GM19324 (cell line): ENCODE results near the gene COG5.

ENCODE experiments used
- ATAC-seq: cut with Tn5 transposase; IDR thresholded peaks from one replicate; pipeline ENCODE4 v1.9.1; 2021; ENCODE audit warnings: mild to moderate bottlenecking, moderate library complexity; ENCODE audit not compliant: unreplicated experiment, low FRiP score

COG5 gene

DNA sequence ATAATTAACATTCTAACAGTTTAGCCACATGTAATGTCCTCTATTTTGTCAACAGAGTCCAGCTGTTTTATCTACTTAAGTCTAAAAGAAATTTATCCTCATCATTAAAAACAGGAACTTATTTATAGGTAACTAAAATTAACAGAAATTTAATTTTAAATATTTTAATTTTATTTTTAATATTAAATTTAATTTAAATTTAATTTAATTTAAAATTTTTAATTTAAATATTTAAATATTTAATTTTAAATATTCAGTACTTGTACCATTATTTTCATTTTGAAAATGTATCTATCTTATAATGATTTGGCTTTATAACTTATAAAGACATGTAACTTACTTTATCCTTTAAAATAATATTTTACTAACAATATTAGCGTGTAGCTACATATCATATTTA lies 94.9 kb downstream of the COG5 start:
- ATAC-seq = no peak

DNA sequence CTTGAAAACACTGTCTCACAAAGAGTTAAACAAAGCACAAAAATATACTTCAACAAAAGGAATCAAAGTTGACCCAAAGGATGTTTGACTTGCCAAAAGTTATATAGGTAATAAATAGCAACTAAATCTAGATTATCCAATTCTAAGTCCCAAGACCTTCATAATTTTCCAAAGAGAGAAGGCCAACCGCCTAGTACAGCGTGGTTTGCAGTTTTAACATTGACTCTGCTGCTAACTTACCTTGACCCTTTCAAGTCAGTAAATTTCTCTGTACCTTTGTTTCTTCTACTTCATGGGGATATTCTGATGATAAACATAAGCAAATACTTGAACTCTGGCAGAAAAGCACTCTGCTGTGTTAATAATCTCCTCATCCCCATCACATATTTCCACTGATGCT lies 95.7 kb downstream of the COG5 start:
- no peak for ATAC-seq

DNA sequence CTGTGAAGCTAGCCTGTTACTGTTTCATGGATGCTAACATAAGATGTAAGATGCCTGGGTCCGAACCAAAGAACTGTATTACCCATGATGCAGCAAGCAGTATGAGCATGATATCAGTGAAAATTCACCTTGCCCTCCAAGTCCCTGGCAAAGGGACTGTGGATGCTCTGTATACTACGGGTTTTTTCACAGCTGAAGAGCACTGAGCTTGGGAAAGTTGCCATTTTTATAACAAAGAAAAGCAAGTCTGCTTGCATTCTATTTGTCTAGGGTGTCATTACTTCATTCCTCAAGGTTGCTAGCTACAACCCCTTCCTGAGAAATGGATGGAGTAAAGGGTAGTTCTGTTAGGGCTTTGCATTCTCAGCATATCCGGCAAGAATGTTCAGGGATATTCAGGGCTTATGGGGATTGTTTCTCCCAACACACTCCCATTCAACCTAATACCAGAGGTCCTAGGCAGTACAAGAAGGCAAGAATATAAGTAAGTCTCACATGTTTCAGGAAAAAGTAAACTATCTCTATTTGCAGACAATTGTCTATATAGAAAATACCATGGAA lies 99.0 kb downstream of the COG5 start:
- no peak for ATAC-seq

DNA sequence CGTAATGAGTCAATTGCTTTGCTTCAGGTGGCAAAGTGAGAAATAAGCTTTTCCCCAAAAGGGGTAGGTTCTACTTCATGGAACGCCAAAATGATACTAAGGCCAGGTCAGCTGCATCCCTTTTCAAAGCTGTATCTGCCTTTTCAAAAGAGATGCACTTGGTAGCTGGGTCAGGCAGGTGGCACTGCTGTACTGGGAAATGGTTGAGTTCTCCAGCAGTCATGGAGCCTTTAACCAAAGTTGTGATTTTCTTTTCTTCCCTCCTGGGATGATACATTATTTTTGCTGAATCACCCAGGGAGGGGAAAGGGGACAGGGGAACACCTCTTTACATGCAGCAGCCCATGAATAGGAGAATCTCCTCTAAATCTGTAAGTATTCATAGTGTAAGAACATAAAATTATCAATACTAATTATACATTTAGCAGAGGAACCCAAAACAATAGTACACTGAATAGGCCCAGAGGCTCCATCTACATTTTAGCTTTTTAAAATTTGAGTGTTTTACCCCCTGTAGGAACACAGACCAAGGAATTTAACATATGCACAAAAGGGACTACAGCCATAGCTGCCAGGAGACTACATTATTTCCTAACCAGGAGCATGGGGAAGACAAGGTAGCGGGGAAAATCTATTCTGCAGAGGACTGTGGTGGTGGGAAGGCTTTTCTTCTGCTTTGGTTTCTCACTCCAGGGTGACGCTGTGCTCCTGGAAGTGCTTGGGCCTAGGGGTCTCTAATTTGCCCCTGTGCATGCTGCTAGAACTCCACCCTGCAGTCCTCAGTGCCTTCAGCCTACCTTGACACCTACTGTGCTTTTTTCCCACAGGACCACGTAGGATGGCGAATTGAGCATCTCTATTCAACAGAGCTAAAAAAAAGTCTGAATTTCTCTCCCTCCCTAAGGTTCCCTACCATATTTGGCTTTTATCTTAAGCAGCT lies 100.3 kb downstream of the COG5 start:
- peak; percentile 54 for ATAC-seq

DNA sequence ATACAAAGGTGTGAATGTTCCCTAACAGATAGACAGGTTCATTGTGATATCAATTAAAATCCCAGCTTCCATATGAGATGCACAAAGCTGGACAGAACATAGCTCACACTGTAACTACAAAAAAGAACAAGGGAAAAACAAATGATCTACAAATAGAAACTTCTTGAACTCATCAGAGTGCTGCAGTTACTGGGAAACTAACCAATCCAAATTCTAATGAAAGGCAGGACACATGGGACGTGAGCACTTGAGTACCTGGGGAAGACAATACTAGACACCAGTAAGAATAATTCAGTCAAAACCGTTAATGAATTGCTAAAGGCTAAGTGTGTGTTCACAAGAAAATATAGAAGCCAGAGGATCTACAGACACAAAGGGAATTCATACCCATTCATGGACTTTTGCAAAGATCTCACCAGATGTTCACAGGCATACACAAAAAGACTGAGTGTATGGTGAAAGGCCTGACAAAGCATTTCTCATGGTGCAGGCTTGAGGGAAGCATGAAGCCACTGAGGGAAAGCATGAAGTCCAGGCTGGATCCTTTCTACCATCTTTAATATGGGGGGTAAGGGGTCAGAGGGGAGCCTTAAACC lies 101.7 kb downstream of the COG5 start:
- no peak for ATAC-seq

DNA sequence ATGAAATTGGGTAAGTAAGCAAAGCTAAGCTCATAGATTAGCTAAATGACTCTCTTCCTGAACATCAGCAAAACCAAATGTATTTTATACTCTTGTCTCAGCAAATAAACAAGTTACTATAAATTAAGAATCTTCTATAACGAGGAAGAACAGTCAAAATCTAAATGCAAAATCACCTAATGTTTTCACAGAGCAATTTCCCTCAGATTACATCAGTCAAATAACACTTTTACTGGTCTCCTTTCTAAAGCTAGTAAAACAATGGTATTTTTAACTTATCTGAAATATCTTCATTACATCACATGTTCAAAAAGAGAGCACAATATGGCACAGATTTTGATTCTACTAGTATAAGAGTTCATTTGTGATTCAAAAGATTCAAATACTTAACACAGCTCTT lies 110.3 kb downstream of the COG5 start:
- no peak for ATAC-seq

DNA sequence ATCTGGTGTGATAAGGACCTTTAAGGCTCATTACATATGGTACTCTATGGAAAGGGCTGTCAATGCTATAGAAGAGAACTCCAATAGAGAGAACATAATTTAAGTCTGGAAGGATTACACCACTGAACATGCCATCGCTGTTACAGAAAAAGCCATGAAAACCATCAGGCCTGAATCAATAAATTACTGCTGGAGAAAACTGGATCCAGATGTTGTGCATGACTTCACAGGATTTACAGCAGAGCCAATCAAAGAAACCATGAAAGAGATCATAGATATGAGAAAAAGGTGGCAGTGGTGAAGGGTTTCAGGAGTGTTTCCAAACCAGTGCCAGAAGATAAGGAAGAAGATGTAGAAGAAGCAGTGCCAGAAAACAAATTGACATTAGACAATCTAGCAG lies 112.8 kb downstream of the COG5 start:
- ATAC-seq = no peak

DNA sequence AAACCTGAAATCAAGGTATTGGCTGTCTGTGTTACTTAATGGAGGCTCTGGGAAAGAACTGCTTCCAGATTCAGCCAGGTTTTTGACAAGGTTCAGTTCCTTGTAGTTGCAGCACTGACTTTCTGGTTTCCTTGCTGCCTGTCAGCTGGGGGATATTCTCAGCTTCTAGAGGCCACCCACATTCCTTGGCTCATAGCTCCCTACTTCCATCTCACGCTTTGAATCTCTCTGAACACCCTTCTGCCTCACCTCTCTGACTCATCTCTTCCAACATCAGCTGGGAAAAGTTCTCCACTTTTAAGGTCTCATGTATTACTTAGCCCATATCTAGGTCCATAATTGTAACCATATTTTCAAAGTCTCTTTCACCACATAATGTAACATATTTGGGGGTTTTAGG lies 116.7 kb downstream of the COG5 start:
- no peak for ATAC-seq

DNA sequence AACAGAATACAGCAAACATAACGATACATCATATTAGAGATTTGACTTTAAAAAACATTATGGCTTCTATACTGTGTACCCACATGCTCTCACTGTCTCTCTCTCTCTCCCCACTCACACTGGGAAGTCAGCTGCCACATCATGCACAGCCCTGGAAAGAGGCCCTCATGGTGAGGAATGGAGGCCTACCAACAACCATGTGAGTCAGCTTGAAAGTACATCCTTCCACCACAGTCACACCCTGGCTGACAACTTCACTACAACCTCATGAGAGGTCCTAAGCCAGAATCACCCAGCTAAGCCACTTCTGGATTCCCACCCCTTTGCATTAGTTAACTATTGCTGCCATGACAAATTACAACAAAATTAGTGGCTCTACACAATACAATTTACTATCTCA lies 117.2 kb downstream of the COG5 start:
- no peak for ATAC-seq

DNA sequence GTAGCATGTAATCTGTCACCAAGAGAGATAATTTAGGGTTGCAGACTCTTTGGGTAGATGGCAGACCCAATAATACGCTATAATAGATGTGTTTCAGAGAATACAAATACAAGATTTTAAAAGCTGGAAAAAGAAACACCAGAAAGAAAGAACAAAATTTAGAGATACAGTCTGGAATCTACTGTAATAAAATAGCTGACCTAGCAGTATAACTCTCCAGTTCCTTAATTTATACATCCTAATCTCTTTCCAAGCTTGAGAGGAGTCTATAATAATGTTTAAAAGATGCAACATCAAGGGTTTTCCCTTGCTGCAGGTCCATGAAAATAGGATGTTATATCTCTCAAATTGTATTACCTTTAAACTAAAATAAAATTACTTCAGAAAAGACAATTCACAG lies 121.0 kb downstream of the COG5 start:
- no peak for ATAC-seq

DNA sequence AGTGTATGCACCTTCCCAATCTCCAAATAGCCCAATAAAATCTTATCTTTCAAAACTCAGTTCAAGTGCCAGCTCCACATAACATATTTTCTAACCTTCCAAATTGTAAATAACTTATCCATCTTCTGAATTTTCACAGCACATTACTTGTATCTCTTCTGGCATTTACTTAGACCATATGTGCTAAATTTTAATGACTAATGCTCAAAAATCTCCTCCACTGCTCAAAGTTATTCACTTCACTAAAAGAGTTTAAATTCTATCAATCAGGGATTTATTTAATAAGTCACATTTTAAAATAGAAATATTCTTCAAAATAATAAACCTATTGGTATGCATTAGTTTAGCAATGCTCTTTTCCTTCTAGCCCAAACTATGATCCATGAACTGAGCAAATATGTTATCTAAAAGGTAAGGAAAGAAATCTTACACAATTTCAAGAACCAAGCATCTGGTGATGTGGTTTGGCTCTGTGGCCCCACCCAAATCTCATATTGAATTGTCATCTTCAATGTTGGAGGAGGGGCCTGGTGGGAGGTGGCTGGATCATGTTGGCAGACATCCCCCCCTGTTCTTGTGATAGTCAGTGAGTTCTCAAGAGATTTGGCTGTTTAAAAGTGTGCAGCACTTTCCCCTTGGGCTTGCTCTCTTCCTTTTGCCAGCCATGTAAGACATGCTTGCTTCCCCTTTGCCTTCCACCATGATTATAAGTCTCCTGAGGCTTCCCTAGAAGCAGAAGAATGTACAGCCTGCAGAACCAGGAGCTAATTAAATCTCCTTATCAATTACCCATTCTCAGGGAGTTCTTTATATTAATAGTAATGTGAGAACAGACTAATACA lies 121.9 kb downstream of the COG5 start:
- ATAC-seq = no peak

DNA sequence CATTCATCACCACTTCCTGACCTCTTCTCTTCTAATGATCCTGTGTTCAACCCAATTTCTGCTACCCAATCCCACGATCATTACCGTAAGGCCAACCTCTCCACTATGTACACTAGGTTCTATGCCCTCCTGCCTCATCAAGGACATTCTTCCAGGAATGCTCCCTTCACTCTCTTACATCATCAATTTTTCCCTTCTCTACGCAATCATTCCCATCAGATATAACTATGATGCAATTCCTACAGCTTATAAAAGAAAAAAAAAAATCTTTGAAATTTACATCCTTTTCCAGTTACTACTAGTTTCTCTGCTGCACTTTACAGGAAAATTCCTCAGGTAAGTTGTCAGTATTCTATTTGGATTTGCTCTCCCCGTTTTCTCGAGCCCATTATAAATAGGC lies 124.7 kb downstream of the COG5 start:
- ATAC-seq = no peak

DNA sequence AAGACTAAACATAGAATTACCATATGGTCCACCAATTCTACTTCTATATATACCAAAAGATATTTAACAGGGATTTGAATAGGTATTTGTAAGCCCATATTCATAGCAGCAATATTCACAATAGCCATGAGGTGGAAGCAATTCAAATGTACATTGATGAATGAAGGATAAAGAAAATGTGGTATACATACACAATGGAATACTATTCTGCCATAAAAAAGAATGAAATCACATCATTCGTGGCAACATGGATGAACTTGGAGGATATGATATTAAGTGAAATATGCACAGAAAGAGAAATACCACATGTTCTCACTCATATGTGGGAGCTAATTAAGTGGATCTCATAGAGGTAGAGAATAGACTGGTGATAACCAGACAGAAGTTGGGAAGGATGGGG lies 128.0 kb downstream of the COG5 start:
- no peak for ATAC-seq

DNA sequence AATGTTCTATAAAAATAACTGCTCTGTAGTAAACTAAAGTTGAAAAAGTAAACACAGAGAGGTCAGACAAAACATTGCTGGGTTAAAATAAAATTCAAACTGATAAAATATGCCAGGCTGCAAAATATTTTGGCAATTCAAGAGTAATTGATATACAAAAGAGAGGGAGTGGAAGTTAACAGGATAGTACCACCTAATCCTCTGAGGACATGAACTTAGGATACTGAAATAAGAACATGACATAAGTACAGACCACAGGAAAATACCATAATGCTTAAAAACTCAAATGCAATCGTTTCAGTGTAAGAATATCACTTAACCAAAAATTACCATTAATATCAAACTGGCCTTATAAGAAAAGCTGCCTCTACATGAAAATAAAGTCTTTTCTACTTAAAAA lies 131.5 kb downstream of the COG5 start:
- ATAC-seq = no peak

DNA sequence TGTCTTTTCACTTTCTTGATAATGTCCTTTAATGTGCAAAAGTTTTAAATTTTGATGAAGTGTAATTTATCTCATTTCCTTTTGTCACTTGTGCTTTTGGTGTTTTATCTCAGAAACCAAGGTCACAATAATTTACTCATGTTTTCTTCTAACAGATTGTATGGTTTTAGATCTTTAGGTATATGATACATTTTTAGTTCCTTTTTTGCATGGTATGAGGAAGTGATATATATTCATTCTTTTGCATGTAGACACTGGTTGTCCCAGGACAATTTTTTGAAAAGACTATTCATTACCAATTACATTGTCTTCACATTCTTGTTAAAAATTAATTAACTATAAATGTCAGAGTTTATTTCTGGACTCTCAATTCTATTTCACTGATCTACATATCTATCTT lies 133.7 kb downstream of the COG5 start:
- no peak for ATAC-seq

DNA sequence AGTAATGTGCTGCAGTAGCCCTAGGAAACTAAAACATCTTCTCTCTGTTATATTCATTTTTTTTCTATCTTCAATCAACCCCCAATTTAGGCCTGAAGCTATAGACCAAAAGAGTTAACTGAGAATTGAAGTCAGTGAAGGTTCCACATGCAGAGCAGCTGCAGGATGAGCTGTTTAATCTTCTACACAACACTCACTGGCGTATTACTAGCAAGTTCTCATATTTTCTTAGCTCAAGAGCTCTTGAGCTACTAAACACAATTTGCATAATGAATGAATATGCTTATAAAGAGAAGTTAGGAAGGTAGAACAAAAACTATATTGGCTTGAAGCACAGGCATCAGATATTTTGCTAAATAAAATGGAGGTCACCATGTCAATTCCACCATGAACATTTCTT lies 135.1 kb downstream of the COG5 start:
- ATAC-seq = no peak

DNA sequence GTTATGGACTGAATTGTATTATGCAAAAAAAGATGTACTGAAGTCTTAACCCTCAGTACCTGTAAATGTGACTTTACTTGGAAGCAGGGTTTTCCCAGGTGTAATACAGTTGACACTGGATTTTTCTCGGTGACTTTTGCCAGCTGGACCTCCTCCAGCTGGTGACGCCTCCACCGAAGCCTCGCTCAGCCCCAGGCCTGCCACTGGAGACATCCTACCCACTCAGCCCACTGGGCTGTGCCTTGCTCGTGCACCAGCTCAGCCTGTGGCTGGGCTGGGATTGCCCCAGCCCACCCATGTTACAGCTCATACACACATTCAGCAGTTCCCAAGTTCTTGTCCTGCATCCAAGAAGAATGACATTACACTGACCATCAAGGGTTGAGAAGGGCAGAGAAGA lies 136.3 kb downstream of the COG5 start:
- no peak for ATAC-seq

DNA sequence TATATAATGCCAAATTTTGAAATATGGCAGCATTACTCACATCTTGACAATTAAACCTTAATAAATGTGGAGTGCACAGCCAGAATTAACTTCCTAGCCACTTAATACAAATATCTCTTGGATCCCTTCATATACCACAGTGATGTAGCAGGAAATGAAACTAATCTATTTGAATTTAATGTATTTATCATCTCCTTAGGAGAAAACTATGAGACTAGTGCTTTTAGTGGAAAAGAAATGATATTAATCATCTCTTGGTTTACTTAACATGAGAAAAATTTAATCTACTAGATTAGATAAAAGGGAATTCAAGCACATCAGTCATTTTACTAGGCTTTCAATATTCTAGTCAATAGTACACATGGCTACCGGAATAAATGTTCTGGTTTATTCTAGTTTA lies 149.5 kb downstream of the COG5 start:
- no peak for ATAC-seq

DNA sequence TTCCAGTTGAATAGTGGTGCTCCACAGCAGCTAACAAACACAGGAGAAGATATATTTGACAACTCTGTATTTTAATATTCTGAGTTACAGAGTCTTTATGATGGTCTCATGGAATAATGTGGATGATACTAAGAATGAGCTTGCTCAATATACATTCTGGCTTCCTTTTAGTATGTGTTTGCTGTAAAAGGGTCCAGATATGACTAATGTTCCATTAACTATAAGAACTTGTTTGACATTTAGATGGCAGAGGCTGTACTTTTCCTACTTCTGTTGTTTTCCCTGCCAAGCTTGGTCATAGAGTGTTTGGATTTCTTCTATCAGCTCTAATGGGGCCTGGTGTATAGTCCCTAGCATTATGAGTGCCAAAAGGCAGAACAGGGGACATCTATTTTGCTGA lies 155.4 kb downstream of the COG5 start:
- ATAC-seq = no peak

DNA sequence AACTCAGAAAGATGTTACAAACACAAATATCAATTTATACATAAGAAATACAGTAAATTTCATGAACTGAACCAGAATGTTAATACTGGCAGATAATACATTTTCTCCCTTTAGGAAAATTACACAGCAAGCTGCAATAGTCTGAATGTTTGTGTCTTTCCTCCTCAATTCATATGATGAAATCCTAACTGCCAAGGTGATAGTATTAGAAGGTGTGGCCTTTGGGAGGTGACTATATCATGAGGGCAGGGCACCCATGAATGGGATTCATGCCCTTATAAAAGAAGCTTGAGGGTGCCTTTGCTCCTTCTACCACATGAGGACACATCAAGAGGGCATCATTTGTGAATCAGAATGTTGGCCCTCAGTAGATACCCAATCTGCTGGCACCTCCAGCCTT lies 158.2 kb downstream of the COG5 start:
- ATAC-seq = no peak
